ENCODE measurements around the gene RANGAP1. TPM values are rescaled to one million over a fixed set of nuclear protein-coding genes. Genes with fewer than 3 reads are reported as not detected.

The RANGAP1 gene
- total and polyA plus RNA-seq, 2 of the 8 experiments (the other 6 are each of a cell fraction or from before 2014, with no cell fraction given), result 121 to 171 TPM

DNA sequence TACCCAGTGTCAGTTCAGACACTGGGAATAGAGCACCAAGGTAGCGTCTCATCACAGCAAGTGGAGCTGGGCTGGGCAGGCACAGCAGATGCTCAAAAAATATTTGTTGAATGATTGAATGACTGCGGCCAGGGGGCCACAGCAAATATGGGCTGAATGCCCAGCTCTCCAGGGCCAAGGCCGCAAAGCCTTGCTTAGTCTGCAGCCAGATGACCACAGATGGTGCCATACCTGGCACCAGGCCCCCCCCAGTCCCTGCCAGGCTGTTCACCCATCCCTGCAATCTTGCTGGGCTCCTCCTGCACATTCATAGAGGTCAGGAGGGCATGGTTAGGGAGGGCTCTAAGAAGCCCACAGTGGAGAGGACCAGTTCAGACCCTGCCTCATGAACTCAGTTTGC, 48.2 kb upstream of the RANGAP1 start (continued):
- TF ChIP-seq CBX5 (IDR thresholded peaks at IDR 0.05; ENCODE audit: low read depth, low read length) (no peak), EP300 (IDR thresholded peaks at IDR 0.05; ENCODE audit: borderline replicate concordance in 1 of 2, low read depth in 2 of 2, low read length in 2 of 2) (no peak), RXRA (IDR thresholded peaks at IDR 0.05; ENCODE audit: insufficient read depth, low read depth, low read length) (no peak)
- TF ChIP-seq, protein P1, sequence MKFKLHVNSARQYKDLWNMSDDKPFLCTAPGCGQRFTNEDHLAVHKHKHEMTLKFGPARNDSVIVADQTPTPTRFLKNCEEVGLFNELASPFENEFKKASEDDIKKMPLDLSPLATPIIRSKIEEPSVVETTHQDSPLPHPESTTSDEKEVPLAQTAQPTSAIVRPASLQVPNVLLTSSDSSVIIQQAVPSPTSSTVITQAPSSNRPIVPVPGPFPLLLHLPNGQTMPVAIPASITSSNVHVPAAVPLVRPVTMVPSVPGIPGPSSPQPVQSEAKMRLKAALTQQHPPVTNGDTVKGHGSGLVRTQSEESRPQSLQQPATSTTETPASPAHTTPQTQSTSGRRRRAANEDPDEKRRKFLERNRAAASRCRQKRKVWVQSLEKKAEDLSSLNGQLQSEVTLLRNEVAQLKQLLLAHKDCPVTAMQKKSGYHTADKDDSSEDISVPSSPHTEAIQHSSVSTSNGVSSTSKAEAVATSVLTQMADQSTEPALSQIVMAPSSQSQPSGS (IDR thresholded peaks at IDR 0.05; ENCODE audit: low read length), result no peak
